ENCODE measurements around the gene DAW1. TPM values are rescaled to one million over a fixed set of nuclear protein-coding genes. Genes with fewer than 3 reads are reported as not detected.
"Not testable (repeated sequence)": the region's sequence is repeated elsewhere in the genome, so short reads cannot be mapped to it uniquely, and the experiment has no call there.

The DAW1 gene, protein sequence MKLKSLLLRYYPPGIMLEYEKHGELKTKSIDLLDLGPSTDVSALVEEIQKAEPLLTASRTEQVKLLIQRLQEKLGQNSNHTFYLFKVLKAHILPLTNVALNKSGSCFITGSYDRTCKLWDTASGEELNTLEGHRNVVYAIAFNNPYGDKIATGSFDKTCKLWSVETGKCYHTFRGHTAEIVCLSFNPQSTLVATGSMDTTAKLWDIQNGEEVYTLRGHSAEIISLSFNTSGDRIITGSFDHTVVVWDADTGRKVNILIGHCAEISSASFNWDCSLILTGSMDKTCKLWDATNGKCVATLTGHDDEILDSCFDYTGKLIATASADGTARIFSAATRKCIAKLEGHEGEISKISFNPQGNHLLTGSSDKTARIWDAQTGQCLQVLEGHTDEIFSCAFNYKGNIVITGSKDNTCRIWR
- total RNA-seq, result not detected

DNA sequence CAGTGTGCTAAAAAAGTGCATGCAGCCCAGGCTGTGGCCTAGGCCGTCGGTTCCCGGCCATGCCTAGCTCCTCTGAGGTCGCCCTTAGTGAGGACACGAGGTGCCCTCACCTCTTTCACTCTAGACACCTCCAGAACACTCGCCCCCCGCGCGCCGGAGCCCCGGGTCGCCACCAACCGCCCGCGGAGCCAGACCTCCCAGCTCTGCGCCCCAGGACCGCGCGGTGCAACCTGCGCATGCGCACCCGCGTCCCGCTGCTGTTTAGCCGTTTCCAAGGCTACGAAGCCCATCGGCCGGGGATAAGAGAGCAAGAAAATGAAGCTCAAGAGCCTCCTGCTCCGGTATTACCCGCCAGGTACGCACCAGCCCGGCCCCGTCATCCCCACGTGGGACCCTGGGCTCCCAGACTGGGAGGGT lies at the start of gene DAW1:
Gene DAW1 (plus strand): TSS at position 257 of the 417 bp plus-strand sequence. CDS start 59 bp downstream, at position 316.
- Mint-ChIP-seq H3K9me3 (peaks cover 3% of the 10 kb centered on the region), H3K27me3 (peaks cover 33 to 48% of the 10 kb centered on the region in 2 donors), H3K4me3 (no peak within 1 kb of the TSS), H3K36me3 (no peaks in the 10 kb centered on the region), H3K27ac (no peak within 1 kb of the TSS), H3K4me1 (ENCODE audit: low read depth in 2 of 2) (no peaks in the 10 kb centered on the region)
- ATAC-seq, result no peak
- DNase-seq (ENCODE audit: low spot score), result no peak

DNA sequence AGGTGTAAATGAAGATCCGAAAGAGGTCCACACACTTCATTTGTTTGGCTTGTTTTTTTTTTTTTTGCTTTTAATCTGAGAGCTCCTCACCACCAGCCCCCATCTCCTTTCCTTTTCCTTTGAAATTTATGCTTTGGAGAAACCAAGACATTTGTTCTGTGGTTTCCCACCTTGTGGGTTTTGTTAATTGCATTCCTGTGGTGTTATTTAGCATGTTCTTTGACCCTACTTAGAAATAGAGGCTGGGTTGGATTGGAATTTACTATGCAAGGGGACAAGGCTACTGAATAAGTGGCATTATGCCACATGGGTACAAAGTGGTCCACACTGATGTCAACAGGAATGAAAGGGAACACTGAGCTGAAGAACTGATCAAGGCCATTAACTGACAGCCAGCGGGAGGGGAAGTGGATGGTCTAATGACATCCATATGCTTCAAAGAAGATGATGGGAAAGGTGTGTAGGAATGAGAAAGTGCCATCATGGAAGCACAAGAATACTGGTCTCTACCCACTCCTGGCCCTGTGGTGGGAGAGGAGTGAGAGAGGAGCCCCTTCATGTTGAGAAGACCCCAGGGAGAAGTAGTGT lies 48.9 kb upstream of the DAW1 start:
- DNase-seq (ENCODE audit: low spot score) (no peak), ATAC-seq (no peak)
- H3K36me3 Mint-ChIP-seq, result no peaks in the 10 kb centered on the region
- peaks cover 14% of the 10 kb centered on the region for H3K9me3 Mint-ChIP-seq
- H3K27ac Mint-ChIP-seq, result no peak overlapping the region
- peaks cover 0 to 6% of the 10 kb centered on the region in 2 donors for H3K4me1 Mint-ChIP-seq (ENCODE audit: low read depth in 2 of 2)
- peaks cover 12 to 22% of the 10 kb centered on the region in 2 donors for H3K27me3 Mint-ChIP-seq
- no peak overlapping the region for H3K4me3 Mint-ChIP-seq

DNA sequence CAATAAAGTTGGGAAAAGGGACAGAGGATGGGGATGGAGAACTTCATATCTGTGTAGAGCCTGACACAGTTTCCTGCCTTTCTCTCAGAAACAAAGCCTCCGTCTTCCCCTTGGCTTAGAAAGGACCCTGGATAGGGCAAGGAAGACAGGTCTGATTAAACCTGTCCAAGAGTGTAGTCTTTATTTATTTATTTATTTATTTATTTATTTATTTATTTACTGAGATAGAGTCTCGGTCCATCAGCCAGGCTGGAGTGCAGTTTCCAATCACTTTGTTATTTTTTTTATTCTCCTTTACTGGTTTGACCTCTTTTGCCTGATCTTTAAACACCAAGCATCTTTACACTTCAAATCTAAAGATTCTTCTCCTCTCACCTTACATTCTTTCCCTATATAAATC lies 47.5 kb upstream of the DAW1 start:
- H3K4me1 Mint-ChIP-seq (ENCODE audit: low read depth in 2 of 2), result no peaks in the 10 kb centered on the region
- no peaks in the 10 kb centered on the region for H3K36me3 Mint-ChIP-seq
- H3K4me3 Mint-ChIP-seq, result no peak overlapping the region
- ATAC-seq, result no peak
- peaks cover 12 to 22% of the 10 kb centered on the region in 2 donors for H3K27me3 Mint-ChIP-seq
- DNase-seq (ENCODE audit: low spot score), result no peak
- no peak overlapping the region for H3K27ac Mint-ChIP-seq
- peaks cover 14% of the 10 kb centered on the region for H3K9me3 Mint-ChIP-seq

DNA sequence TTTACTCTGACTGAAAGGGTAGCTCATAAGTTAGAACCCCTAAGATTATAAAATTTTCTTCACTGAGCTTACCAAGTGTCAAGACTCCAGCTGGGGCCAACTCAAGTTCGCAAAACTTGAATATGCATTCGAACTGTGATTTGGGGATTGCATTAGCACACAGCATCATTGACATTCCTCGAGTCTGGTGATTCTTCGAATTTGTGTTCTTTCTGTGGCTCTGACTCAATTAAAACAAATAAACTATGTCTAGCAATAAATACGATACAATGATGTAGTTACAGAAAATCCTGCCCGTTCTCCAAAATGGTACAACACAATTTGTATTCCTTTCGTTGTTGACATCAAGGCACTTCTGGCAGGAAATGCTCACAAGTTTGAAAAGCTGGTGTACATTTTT lies 46.7 kb upstream of the DAW1 start:
- Mint-ChIP-seq H3K9me3 (peaks cover 14% of the 10 kb centered on the region), H3K4me3 (no peak overlapping the region), H3K27ac (no peak overlapping the region), H3K27me3 (peaks cover 12 to 22% of the 10 kb centered on the region in 2 donors), H3K36me3 (no peaks in the 10 kb centered on the region), H3K4me1 (ENCODE audit: low read depth in 2 of 2) (no peaks in the 10 kb centered on the region)
- DNase-seq (ENCODE audit: low spot score) (no peak), ATAC-seq (no peak)

DNA sequence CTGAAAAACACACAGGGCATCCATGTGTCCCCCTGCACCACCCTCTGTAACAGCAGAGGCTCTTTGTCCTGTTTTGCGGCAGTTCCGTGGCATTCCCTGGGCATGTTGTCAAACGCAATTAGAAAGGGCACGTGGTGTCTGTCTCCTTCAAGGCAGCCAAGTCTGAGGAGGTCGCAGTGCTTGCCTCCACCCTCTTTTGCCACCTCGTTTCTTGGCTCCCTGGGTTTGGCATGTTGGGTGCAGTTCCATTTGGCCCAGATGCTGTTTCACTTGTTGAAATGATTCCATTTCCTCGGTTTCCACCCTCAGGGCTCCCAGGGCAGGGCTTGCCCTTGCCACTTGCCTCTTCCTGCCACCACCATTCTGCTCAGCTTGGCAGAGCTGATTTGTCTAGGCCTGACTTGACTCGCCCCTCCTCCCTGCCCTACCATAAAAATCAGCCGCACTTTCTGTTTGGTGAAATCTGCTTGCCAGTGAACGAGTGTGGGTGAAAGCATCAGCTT lies 45.4 kb upstream of the DAW1 start:
- no peak for ATAC-seq
- Mint-ChIP-seq H3K4me3 (no peak overlapping the region), H3K27ac (no peak overlapping the region), H3K4me1 (ENCODE audit: low read depth in 2 of 2) (no peaks in the 10 kb centered on the region), H3K27me3 (peaks cover 7 to 14% of the 10 kb centered on the region in 2 donors), H3K9me3 (peaks cover 9% of the 10 kb centered on the region), H3K36me3 (no peaks in the 10 kb centered on the region)
- no peak for DNase-seq (ENCODE audit: low spot score)

DNA sequence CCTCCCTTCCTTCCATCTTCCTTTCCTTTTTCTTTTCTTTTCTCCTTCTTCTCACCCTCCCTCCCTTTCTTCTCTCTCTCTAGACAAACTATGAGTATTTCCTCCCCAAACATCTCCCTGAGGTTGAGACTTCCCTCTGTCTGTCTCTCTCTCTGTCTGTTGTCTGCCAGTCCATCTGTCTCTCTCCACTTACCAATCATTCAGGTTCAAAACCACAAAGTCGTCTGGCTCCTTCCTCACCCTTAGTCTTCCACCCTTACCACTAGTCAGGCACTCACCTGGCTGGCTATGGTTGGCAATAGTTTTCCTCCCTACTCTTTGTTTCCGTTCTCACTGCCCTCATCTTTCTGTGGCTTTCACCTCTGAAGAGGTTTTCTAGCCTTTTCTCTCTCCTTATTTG lies 44.9 kb upstream of the DAW1 start:
- DNase-seq (ENCODE audit: low spot score) (no peak), ATAC-seq (no peak)
- H3K4me1 Mint-ChIP-seq (ENCODE audit: low read depth in 2 of 2), result no peaks in the 10 kb centered on the region
- no peak overlapping the region for H3K4me3 Mint-ChIP-seq
- H3K27ac Mint-ChIP-seq, result no peak overlapping the region
- H3K9me3 Mint-ChIP-seq, result peaks cover 9% of the 10 kb centered on the region
- H3K36me3 Mint-ChIP-seq, result no peaks in the 10 kb centered on the region
- peaks cover 7 to 13% of the 10 kb centered on the region in 2 donors for H3K27me3 Mint-ChIP-seq

DNA sequence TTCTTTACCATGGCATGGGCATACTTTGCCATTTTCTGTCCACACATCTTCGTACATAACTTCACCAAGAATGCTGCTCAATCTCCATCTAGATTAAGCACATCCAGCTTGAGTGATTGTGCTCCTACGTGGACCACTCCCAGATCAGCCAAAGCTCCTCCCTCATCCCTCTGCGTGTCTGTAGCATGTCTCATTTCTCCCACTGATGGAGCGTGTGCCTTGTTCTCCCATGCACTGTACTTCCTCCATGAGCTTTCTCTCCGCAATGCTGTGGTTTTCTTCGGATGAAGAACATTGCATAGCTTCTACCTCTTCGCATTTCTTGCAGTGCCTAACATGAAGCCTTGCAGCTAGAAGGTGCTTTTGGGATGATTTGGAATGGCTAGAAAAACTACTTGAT lies 44.3 kb upstream of the DAW1 start:
- Mint-ChIP-seq H3K27me3 (peaks cover 7 to 13% of the 10 kb centered on the region in 2 donors), H3K9me3 (peaks cover 9% of the 10 kb centered on the region), H3K27ac (no peak overlapping the region), H3K36me3 (no peaks in the 10 kb centered on the region), H3K4me3 (no peak overlapping the region), H3K4me1 (ENCODE audit: low read depth in 2 of 2) (no peaks in the 10 kb centered on the region)
- ATAC-seq, result no peak
- no peak for DNase-seq (ENCODE audit: low spot score)

DNA sequence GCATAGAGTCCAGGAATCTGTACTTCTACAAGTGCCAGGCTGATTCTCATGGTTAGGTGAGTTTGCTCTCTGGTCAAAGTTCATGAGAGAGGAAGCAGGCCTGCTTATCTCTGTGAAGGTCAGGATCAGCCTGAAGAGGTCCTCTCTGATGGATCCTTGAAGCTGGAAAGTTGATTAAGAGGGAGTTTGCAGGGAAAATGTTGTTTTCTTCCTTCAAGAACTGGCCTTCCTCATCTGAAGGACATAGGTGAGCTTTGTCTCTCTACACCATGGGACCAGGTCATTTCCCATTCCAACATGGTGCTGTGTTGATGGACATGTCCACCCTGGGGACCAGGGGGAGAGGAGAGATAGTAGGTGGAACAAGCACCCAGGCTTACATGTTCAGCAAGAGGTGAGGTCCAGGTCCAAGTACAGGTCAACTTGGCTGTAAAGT lies 42.9 kb upstream of the DAW1 start:
- Mint-ChIP-seq H3K4me3 (no peak overlapping the region), H3K4me1 (ENCODE audit: low read depth in 2 of 2) (no peaks in the 10 kb centered on the region), H3K27me3 (peaks cover 2 to 6% of the 10 kb centered on the region in 2 donors), H3K36me3 (no peaks in the 10 kb centered on the region), H3K27ac (no peak overlapping the region), H3K9me3 (peaks cover 4% of the 10 kb centered on the region)
- ATAC-seq (peak in 1 of 2 donors; percentile 32), DNase-seq (ENCODE audit: low spot score) (no peak)

DNA sequence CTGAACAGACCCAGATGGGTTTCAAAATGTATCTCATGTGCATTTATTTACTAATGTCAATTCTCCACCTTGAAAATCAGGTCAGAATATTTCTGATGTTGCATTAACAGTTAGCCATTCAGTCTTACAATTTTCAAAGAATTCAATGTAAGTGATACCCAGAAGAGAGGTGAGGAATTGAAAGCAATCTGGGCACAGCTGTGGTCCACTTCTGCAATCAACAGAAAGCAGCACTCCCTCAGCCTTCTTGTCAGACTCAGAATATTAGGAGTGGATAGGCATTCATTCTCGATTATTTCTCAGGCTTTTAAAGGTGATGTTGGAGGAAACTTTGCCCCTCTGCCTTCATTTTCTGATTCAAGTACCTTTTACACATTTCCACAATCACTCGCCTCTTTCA lies 42.1 kb upstream of the DAW1 start:
- Mint-ChIP-seq H3K27ac (no peak overlapping the region), H3K9me3 (peaks cover 4% of the 10 kb centered on the region), H3K36me3 (no peaks in the 10 kb centered on the region), H3K4me3 (no peak overlapping the region), H3K4me1 (ENCODE audit: low read depth in 2 of 2) (no peaks in the 10 kb centered on the region), H3K27me3 (peaks cover 2 to 6% of the 10 kb centered on the region in 2 donors)
- DNase-seq (ENCODE audit: low spot score) (no peak), ATAC-seq (no peak)

DNA sequence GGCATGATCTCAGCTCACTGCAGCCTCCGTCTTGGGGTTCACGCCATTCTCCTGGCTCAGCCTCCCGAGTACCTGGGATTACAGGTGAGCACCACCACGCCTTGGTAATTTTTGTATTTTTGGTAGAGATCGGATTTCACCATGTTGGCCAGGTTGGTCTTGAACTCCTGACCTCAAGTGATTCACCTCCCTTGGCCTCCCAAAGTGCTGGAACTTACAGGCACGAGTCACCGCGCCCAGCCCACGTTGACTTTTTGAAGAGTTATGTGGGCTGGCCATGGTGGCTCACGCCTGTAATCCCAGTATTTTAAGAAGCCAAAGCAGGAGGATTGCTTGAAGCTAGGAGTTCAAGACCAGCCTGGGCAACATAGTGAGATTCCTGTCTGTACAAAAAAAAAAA lies 37.0 kb upstream of the DAW1 start:
- no peaks in the 10 kb centered on the region for H3K4me1 Mint-ChIP-seq (ENCODE audit: low read depth in 2 of 2)
- H3K27me3 Mint-ChIP-seq, result peaks cover 0 to 8% of the 10 kb centered on the region in 2 donors
- no peak overlapping the region for H3K27ac Mint-ChIP-seq
- H3K36me3 Mint-ChIP-seq, result no peaks in the 10 kb centered on the region
- no peak overlapping the region for H3K4me3 Mint-ChIP-seq
- no peak for DNase-seq (ENCODE audit: low spot score)
- no peaks in the 10 kb centered on the region for H3K9me3 Mint-ChIP-seq
- no peak for ATAC-seq

DNA sequence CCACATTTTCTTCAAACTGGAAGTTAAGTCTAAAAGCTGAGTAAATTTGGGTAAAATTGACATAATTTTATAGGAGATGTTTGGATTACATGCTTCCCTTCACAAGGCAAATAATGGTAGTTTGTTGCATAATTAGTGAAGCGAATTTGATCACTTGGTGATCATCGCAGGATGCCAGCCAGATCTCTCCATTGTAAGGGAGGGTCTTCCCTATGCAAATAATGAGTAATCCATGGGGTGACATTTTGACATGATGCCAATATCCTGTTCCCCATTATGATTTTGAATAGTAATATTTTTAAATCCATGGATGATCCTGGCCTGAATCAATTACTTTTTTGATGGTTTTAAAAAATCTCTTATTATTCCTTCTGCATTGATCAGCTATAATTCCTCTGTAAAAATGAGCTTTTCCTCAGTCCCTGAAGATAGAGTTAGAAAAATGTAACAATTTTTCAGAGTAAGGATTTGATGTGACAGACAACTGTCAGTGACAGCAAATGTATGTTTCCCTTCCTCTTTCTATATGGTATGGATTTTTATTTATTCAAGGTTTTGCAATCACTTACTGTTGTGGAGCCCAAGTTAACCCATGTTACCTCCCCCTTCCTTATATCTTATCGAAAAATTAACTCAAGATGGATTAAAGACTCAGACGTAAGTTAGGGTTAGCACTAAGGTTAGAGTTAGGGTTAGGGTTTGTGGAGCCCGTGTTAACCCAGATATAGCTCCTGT lies 36.3 kb upstream of the DAW1 start:
- peaks cover 0 to 8% of the 10 kb centered on the region in 2 donors for H3K27me3 Mint-ChIP-seq
- ATAC-seq (no peak), DNase-seq (ENCODE audit: low spot score) (no peak)
- H3K9me3 Mint-ChIP-seq, result no peaks in the 10 kb centered on the region
- H3K36me3 Mint-ChIP-seq, result no peaks in the 10 kb centered on the region
- no peaks in the 10 kb centered on the region for H3K4me1 Mint-ChIP-seq (ENCODE audit: low read depth in 2 of 2)
- no peak overlapping the region for H3K27ac Mint-ChIP-seq
- no peak overlapping the region for H3K4me3 Mint-ChIP-seq

DNA sequence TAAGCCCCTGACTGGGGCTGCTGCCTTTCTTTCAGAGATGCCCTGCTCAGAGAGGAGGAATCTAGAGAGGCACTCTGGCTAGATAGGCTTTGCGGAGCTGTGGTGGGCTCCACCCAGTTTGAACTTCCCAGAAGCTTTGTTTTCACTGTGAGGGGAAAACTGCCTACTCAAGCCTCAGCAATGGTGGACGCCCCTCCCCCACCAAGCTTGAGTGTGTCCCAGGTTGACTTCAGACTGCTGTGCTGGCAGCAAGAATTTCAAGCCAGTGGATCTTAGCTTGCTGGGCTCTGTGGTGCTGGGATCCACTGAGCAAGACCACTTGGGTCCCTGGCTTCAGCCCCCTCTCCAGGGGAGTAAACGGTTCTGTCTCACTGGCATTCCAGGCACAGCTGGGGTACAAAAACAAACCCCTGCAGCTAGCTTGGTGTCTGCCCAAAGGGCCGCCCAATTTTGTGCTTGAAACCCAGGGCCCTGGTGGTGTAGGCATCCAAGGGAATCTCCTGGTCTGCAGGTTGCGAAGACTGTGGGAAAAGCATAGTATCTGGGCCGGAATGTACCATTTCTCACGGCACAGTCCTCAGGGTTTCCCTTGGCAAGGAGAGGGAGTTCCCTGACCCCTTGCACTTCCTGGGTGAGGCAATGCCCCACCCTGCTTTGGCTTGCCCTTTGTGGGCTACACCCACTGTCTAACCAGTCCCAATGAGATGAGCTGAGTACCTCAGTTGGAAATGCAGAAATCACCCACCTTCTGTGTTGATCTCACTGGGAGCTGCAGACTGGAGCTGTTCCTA lies 31.9 kb upstream of the DAW1 start:
- DNase-seq (ENCODE audit: low spot score); H3K9me3 Mint-ChIP-seq; H3K27ac Mint-ChIP-seq; H3K36me3 Mint-ChIP-seq; ATAC-seq; H3K4me3 Mint-ChIP-seq; H3K4me1 Mint-ChIP-seq (ENCODE audit: low read depth in 2 of 2): not testable (repeated sequence)
- H3K27me3 Mint-ChIP-seq, result peaks cover 0 to 15% of the 10 kb centered on the region in 2 donors

DNA sequence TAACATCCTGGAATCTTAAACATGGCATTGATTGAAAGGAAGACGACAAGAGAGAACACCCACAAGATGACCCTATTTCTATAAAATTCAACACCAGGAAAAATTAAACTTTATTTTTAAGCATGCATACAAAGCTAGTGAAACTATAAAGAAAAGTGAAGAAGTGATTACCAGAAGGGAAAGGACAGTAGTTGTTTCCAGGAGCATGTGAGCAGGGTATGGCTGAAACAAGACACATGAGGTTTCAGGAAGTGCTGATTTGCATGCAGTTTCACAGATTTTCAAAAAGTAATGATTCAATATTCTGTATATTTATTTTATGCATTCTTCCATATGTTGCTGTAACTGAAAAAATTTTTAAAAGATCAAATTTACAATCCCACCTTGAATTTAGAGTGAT lies 24.6 kb upstream of the DAW1 start:
- Mint-ChIP-seq H3K4me3 (no peak overlapping the region), H3K27me3 (peaks cover 2 to 14% of the 10 kb centered on the region in 2 donors), H3K27ac (no peak overlapping the region), H3K9me3 (peaks cover 3% of the 10 kb centered on the region), H3K36me3 (no peaks in the 10 kb centered on the region), H3K4me1 (ENCODE audit: low read depth in 2 of 2) (no peaks in the 10 kb centered on the region)
- ATAC-seq (no peak), DNase-seq (ENCODE audit: low spot score) (no peak)

Measured in natural killer cell treated with Interleukin-12 subunit alpha and Interleukin-12 subunit beta and Interleukin-15 and Interleukin-18, amount 100 ng/mL, for 72 hours (primary cell).